NK-92 treated with Interleukin-12 subunit alpha and Interleukin-12 subunit beta, amount 100 ng/mL, for 24 hours (cell line): ENCODE data around the gene ZNF521.

ENCODE experiments used
- DNase-seq: peaks from one replicate; lab custom pipeline; 2025; lab: John Stamatoyannopoulos, UW

Gene ZNF521

DNA sequence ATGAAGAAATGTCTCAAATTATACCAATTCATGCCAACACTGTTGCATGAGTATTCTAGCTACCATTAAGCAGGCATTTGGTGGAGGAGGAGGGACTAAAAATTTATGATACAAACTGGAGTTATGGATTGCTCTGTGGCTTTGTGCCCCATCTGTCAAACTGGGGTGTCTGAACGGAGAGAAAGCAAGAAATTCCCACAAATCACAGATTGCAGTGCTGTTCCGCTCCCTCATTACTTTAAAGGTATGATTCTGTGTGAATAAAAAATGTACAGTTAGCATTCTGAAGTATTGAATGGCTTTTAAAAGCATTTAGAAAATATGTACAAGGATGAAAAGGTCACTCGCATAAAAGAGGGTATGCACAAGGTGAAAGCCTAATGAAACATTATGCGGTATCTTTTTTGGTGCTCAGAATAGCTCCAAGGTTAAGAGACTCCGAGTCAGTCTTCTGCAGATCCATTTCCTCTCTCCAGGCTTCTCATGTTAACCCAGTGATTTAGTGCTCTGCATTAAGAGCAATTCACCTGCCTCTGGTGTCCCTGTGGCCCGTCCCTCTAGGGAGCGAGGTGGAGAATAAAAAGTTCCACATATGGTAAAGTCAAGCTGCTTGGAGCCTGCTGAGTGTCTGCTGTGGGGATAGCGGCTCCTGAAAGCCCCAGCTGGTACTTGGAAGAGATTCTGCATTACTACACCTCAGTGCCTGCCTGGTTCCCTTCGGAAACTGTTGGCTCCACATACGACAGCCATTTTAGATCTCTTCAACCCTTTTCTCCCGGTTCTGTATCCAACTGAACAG, 184.2 kb downstream of the ZNF521 start:
- no peak for DNase-seq

DNA sequence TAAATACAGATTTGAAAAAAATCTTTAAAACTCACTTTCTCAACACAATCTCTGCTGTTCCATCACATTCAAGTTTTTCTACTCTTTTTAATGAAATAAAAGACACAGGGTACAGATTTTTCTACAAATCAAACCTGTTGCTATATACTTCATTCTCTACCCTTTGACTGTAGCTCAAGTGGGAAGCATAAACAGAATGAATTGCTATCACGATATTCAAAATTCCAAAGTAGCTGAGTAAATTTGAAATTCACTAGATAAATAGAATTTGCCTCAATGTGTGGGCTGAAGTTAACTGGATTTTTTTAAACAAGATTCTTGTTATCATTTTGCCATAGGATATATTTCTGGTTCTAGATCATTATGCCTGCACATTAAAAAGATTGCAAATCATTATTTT, 185.9 kb downstream of the ZNF521 start:
- no peak for DNase-seq

DNA sequence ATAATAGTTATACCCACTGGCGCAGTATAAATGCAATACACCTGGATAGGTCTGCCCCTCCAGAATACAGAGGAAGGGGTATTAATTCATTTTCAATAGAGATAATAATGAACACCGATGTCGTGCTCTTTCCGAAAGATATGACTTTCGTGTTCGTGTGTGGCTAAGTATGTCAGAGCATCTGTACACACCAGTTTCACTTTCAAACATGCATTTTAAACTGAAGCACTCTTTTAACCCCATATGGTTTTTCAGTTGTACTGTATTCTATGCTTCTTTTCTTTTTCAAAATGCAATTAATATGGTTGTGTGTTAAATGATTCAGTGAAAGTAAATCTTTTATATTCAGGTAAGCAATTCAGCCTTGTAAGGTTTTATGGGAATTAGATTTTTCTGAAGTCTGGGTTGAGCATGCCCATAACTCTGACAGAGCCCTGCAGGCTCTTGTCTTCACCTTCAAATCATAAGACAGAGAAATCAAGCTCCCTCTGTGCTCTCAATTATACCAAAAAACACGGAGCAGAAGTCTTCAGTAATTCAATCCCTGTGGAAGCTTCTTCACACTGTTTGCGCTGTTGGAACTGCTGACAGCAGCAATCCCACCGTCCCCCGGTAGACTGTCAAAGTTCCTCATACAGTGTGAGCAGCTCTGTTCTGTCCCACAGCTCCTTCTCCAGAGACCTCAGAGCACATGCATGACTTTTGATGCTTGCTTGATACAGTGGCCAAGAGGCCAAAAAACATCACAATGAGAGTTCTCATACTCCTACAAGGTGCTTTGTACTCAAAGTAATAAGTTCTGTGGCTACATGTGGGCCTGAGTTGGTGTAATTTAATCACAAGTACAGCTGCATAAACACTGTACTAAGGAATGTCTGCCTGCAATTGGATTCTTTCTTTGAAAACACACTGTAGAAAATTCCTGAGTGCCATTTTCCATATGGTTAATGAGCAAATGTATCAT, 186.8 kb downstream of the ZNF521 start:
- DNase-seq, result no peak

- DNase-seq, result no peak
Measured at GRCh38 chr18:25164211-25164847, 187.6 kb downstream of the ZNF521 start.

GRCh38 chr18:25153426-25153825, 198.5 kb downstream of the ZNF521 start:
- no peak for DNase-seq

DNA sequence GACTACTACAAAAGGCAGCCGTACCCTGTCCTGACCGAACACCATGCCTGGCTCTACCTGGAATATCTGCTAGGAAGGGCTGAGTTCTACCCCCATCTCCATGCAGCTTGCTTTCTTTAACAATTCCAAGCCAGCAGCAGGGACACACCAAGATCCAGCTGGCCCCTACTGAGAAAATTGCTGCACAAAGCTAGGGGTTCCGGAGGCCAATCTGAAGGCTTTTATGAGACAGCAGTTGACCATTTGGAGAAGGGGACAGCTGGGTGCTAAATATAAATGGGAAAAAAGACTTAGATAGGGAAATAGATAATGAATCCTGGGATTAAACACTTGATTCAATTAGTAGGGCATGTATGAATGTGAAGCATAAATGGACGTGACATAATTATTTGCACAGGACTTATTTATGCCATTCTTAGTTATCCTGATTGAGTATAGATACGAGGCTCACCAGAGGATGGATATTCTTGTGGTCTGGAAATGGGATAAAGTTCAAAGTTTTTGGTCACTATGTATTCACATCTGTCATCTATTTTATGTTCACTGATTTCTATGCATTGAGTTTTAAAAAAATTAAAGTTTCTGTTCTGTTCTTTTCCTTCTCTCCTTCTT, 204.0 kb downstream of the ZNF521 start:
- DNase-seq, result no peak

GRCh38 chr18:25146512-25146910, 205.5 kb downstream of the ZNF521 start:
- no peak for DNase-seq

DNA sequence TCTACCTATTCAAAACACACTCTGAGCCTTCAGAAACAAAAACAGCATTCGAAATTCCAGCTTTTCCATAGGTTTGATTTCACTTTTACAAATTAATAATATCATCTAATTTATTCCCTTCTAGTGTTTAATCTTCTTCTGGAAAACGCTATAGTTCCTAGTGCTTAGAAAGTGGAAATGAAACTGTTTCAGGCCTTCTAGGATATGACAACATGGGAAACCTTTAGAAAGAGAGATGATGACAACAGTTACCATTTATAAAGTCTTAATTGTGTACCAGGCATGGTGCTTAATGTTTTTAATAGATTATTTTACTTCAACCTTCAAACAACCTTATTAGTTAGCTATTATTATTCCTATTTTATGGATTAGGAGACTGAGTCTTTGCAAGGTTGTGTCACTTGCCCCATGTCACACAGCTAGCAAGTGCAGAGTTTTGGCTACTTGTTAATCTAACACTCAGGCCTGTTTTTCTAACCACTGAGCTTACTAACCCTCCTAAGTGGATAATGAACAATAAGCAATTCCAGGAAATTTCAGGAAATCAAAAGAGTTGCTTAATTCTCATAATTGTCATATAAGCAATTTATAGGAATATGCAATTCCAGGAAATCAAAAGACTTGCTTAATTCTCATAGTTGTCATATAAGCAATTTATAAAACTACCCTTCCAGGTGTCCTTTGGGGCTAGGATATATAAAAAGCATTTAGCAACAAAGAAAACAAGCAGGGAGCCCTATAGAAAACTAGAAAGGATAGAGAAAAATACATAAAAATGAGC, 206.0 kb downstream of the ZNF521 start:
- no peak for DNase-seq

DNA sequence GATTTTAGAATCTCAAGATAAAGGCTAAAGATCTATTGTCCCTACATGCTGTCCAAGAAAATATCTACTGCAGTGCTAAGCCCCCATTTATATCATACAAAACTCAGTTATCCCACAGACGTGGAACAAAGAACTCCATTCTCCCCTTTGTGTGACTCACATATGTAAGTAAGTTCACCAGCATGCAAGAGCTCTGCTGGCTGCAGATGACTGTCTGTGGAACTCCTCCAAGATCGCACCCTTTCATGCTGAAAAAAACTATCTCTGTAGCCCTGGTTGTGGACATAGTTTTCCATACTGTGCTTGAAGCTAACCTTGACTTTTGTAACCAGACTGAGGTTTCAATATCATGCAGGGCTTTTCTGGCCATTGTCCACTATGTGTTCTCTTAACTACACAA, 207.1 kb downstream of the ZNF521 start:
- no peak for DNase-seq

- no peak for DNase-seq
Measured at GRCh38 chr18:25141886-25142285, 210.1 kb downstream of the ZNF521 start.

GRCh38 chr18:25141399-25141798, 210.6 kb downstream of the ZNF521 start:
- no peak for DNase-seq

- no peak for DNase-seq
Measured at GRCh38 chr18:25140962-25141308, 211.0 kb downstream of the ZNF521 start.

- no peak for DNase-seq
Measured at GRCh38 chr18:25140124-25140961, 211.6 kb downstream of the ZNF521 start.

GRCh38 chr18:25137197-25137472, 214.8 kb downstream of the ZNF521 start:
- DNase-seq, result no peak

DNA sequence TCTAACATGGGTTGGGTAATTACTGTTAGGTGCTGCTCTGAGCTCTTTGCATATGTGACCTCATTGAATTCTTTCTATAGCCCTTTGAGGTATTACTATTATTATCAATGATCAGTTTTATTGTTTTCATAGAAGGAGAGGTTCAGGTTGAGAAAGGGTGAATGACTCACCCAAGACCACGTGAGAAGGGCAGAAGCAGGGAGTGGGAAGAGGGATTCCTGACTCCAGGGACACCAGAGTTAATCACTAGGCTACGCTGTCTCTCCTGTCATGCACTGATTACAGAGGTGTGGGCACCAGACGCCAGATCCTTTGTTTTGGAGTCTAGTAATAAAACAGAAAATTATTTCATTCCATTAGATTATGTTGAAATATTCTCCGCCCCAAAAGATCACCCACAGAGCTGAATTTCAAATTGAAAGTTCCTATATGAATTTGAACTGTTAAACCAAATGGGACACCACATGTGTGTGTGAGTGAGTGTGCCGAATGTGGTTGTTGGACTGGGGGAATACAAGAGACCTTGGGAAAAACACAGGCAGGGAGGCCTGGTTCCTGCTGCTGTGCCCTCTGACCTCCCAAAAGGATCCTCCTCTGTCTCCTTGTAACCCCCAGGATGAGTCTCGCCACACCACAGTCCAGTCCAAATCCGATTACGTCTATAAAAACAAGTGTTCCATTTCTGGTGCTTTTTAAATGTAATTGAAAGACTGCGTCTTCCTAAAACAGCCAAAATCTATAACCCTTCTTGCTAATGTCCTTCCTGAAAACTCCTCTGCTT, 215.4 kb downstream of the ZNF521 start:
- DNase-seq, result no peak

DNA sequence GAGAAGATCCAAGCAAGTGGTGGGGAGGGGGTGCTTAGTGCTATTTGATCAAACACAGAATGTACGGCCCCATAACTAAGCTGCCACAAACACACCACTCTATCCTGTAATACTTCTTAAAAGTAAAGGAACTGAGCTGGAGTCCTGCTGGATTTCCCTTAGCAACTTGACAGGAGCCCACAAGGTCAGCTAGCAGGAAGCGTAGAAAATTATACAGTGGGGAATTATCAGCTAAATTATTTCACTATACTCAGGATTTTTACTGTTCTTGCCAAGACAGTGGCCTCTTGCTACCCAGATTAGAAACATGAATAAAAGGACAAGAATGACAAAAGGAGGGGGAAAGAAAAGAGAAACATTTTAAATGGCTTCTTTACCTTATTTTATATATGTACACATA, 217.1 kb downstream of the ZNF521 start:
- DNase-seq, result no peak

GRCh38 chr18:25133879-25134278, 218.1 kb downstream of the ZNF521 start:
- no peak for DNase-seq

GRCh38 chr18:25132786-25133496, 219.0 kb downstream of the ZNF521 start:
- no peak for DNase-seq

- DNase-seq, result no peak
Measured at GRCh38 chr18:25126751-25127150, 225.2 kb downstream of the ZNF521 start.
